ENCODE results near the gene RNF224.

DNA sequence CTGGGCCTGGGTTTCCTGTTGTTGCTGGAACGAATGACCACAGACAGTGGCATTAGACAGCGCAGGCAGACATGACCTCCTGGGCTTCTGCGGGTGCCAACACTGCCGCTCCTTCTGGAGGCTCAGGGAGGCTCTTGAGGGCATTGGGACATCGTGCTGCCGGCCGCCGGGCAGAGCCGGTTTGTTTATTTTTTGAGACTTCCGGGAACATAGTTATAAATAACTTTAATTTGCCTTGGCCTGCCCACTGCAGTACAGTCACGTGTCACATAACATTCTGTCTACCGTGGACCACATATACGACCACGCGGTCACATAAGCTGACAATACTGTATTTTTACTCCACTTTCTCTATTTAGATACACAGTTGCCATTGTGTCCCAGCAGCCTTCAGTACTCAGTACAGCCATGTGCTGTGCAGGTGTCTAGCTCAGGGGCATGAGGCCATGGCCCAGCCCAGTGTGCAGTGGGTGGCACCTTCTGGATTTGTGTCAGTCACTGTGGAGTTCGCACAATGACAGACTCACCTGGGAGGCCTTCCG, 42.0 kb downstream of the RNF224 start:
- TF ChIP-seq TAF1 (IDR thresholded peaks at IDR 0.05; ENCODE audit: low read depth, low read length) (no peak), POLR2AphosphoS5 (IDR thresholded peaks at IDR 0.05; ENCODE audit: low read depth, low read length) (no peak), POLR2A (IDR thresholded peaks at IDR 0.05; ENCODE audit: low read depth, low read length) (no peak)
